ENCODE results near the gene CENPO.
"Not testable (repeated sequence)": the region's sequence is repeated elsewhere in the genome, so short reads cannot be mapped to it uniquely, and the experiment has no call there.

Gene CENPO

DNA sequence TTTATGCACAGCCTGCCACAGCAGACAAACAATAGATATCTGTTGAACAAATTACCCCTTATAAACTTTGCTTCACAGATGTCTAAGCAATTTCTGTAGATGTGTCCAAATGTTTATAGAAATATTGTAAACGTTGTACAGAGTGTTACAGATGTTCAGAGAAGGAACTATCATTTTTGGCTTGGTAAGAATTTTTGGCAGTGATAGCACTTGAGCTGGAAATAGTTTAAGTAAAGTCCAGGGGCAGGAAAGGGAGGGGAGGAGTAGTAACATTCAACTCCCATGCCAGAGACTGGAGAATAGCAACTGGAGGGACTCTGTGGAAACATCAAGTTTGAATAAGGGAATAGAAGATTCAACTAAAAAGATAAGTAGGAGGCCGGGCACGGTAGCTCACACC is 4.4 kb upstream of the CENPO start:
- no peak for DNase-seq (ENCODE audit: low spot score)

DNA sequence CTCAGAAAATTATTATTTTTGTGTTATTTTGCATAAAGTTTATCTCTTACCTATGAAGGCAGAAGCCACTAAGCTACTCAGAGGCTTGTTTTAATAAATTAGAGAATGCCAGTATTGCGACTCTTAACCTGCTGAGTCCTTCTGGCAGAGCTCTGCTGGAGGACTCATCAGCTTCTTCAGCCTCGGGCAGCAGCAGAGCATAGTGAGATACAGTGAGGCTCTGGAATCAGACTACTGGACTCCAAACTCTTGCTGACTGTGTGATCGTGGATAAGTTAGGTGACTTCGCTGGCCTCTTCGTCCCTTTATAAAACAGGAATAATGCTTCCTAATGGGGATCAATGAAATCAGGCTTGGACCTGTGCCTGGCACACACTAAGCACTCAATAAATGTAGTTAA is 1.8 kb upstream of the CENPO start:
- DNase-seq (ENCODE audit: low spot score) = no peak

DNA sequence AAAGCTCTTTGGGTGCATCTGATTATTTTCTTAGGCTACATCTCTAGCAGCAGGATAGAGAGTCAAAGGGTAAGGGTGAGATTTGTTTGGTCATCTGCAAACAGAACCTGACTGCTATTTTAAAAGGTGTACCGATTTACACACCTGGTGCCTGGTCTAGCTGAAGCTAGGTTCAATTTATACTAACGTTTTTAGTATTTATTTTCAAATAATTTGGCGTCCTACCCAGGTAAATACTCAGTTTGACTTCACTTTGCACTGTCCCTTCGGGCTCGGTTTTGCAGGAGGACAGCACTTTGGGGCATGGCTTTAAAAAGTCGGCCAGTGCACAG is 717 bp upstream of the CENPO start:
- no peak for DNase-seq (ENCODE audit: low spot score)

DNA sequence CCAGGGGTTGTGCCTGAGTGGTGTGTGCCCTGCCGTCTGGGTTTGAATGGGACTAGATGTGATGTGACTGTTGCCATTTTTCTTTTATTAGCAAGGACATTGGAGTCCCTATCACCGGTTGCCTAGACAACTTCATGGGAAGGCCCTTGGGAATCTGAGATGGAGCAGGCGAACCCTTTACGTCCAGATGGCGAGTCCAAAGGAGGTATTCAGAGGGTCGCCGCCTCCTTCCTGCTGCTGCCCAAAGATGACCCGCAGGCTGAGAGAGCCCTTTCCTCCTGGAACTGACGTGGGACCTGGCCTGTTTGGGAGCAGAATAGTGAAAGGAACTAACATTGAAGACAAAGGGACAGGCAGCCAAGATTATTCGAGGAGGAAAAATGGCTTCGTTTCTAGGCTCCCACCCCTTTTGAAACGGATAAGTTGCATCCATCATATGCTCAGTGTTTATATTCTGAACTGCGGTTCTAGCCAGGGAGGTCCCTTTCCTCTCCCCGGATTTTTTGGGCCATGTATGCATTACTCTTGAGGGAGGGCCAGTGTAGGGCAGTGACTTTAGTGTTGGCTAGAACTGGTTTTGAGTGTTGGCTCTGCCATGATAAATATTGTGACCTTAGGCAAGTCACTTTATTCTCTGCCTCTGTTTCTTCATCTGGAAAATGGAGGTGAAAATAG is 673 bp downstream of the CENPO start:
- peak; percentile 48 for DNase-seq (ENCODE audit: low spot score)

DNA sequence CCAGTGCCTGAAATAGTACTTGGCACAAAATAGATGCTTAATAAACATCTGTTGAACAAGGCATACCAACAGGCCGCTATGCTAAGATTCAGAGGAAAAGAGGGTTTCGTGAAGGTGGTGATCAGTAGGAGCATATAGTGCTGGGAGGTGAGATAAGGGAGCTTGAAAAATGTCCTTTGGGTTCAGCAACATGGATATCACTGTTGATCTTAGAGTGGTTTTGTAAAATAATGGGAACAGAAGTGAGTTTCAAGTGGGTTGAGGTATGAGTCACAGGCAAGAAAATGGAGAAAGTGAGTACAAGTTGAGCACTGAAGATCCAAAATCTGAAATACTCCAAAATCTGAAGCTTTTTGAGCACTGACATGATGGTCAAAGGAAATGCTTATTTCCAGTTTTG is 4.4 kb downstream of the CENPO start:
- DNase-seq (ENCODE audit: low spot score) = no peak

DNA sequence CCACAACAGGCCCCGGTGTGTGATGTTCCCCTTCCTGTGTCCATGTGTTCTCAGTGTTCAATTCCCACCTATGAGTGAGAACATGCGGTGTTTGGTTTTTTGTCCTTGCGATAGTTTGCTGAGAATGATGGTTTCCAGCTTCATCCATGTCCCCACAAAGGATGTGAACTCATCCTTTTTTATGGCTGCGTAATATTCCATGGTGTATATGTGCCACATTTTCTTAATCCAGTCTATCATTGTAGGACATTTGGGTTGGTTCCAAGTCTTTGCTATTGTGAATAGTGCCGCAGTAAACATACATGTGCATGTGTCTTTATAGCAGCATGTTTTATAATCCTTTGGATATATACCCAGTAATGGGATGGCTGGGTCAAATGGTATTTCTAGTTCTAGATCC is 7.3 kb downstream of the CENPO start:
- DNase-seq (ENCODE audit: low spot score) = not testable (repeated sequence)

DNA sequence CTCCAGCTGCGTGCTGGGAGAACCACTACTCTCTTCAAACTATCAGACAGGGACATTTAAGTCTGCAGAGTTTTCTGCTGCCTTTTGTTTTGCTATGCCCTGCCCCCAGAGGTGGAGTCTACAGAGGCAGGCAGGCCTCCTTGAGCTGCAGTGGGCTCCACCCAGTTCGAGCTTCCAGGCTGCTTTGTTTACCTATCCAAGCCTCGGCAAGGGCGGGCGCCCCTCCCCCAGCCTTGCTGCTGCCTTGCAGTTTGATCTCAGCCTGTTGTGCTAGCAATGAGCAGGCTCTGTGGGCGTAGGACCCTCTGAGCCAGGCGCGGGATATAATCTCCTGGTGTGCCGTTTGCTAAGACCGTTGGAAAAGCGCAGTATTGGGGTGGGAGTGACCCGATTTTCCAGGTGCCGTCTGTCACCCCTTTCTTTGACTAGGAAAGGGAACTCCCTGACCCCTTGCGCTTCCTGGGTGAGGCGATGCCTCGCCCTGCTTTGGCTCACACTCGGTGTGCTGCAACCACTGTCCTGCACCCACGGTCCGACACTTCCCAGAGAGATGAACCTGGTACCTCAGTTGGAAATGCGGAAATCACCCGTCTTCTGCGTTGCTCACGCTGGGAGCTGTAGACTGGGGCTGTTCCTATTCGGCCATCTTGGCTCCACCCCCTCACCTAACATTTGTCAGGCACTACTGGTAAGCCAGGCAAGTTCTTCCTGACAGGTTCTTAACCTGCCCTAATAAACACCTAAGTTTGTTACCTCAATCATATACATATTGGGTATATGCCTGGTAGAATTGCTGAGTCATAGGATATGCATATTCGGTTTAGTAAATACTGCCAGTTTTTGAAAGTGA is 12.8 kb downstream of the CENPO start:
- not testable (repeated sequence) for DNase-seq (ENCODE audit: low spot score)

DNA sequence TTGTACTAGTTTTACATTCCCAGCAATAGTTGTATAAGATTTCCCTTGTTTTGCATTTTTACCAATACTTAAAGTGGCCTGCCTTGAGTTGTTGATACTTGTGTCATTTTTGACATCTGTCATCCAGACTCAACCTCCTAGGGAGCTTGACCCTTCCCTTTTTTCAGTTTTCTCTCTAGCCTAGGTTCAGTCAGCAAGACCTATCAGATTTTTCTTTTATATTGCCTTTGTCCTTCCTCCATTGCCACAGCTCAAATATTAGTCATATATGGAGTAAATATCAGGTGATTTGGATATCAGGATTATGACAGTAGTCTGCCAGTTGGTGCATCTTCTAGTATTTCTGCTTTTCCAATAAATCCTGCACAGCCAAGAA is 13.4 kb downstream of the CENPO start:
- no peak for DNase-seq (ENCODE audit: low spot score)

DNA sequence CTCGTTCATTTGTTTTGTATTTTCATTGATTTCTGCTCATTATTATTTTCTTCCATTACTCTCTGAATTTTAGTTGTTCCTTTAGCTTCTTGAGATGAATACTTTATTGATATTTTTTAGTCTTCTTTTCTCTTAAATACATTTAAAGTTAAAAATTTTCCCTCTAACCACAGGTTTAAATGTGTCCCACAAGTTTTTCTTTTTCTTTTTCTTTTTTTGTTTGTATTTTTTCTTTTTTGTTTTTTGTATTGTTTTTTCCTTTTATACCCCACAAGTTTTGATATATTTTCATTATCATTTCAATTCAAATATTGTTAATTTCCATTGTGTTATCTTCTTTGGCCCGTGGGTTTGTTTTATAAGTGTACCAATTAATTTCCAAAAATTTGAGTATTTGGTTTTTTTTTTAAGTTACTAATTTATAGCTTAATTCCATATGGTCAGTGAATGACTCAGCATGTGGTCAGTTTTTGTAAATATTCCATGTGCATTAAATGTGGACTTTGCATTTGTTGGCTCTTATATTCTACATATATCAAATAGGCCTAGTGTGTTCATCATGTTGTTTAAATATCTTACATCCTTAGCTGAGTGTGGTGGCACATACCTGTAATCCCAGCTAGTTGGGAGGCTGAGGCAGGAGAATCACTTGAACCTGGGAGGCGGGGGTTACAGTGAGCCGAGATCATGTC is 16.2 kb downstream of the CENPO start:
- DNase-seq (ENCODE audit: low spot score) = no peak

DNA sequence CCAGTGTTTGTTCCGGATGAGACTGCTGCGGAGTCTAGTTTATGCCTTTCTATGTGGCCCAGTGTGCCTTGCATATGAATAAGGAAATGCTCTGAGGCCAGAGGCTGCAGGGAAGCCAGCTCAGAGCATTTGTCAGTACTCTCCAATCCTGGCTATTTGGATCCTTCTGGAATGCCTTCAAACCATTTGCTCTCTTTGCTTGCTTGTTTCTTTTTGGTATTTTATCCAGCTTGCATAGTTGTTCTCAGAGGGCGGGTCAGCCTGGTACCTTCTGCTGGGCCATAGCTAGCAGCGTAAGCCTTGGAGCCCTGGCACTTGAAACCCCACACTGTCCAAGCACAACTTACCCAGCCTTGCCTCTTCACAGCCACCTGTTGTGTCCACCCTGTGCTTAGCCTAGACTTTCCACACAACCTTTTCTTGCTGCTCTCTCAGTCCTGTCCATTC is 20.5 kb downstream of the CENPO start:
- DNase-seq (ENCODE audit: low spot score) = no peak

DNA sequence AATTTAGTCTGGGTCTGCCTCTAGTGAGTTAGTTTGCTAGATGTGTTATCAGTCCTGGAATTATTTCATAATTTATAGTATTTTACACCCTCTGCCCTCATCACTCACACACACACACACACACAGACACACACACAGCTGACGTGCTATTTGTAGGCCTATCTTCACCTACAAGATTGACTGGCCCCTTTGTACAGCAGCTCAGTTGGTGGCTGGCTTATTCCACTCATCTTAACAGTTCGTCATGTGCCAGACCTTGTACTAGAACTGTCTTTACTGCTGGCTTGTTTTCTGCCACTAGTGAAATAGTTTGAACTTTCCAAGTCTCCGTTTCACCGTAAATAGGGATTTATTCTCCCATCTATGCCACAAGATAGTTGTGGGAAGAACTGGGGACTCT is 21.3 kb downstream of the CENPO start:
- DNase-seq (ENCODE audit: low spot score) = no peak

DNA sequence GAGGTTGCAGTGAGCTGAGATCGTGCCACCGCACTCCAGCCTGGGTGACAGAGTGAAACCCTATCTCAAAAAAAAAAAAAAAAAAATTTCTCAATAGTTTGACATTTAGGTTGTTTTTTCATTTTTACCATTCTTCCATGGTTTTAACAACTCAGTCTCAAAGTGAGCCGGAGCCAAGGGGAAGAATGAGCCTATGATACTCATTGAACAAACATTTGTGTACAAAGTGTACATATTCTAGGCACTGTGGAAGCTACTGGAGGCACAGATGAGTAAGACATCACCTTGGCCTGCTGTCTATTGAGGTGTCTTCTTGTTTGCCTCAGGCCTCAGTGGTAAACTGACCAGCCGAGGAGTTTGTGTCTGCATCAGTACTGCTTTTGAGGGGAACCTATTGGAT is 21.9 kb downstream of the CENPO start:
- DNase-seq (ENCODE audit: low spot score) = no peak

DNA sequence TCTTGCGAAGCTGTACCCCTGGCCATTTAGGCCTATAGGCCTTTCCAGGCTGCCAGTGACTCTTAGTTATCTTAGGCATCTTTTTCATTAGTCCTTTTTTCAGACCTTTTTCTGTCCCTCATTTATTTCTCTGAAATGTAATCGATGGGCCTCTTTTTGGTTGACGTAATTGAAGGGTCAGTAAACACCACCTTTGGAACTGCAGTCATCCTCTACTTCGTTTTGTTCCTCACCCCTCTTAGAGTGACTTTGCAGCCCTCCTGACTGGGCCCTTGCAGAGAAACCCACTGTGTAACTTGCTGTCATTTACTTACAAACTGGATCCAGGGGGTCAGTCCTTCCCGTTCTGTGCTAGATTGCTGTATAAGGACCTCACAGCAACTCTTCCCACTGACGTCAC is 23.2 kb downstream of the CENPO start:
- no peak for DNase-seq (ENCODE audit: low spot score)

DNA sequence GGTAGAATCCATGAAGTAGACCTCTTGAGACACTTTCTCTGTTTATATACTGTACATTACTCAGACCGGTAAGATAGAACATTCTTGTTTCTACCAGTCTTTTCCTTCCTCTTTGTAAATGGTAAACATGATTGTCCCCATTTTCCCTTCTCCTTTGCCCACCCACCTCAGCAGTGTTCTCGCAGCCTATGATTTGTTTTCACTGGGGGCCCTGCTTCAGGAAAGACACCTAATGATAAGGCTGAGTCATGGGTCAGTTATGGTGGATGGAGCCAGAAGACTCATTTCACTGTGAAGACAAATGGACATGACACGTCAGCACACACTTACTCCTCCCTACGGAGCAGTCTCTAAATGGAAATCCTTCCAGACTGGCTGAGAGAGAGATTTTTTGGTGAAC is 23.7 kb downstream of the CENPO start:
- DNase-seq (ENCODE audit: low spot score) = no peak

DNA sequence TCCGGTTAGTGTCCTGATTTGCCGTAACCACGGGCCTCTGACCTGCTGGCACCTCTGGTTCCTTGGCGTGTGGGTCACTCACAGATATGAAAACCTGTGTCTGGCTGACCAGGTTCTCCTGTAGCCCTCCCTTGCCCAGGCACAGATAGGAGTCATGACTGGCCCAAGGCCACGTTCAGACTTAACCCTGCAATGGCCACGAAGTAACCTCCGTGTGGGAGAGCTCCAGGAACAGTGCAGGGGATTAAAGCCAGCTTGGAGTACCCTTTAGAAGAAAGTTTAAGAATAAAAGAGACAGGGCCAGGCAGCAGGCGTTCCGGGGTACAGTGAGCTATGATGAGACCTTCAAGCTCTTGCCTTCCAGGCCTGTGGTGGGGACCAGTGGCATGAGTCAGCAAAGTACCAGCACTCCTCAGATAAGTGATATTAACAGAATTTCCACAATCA is 25.5 kb downstream of the CENPO start:
- DNase-seq (ENCODE audit: low spot score) = no peak

DNA sequence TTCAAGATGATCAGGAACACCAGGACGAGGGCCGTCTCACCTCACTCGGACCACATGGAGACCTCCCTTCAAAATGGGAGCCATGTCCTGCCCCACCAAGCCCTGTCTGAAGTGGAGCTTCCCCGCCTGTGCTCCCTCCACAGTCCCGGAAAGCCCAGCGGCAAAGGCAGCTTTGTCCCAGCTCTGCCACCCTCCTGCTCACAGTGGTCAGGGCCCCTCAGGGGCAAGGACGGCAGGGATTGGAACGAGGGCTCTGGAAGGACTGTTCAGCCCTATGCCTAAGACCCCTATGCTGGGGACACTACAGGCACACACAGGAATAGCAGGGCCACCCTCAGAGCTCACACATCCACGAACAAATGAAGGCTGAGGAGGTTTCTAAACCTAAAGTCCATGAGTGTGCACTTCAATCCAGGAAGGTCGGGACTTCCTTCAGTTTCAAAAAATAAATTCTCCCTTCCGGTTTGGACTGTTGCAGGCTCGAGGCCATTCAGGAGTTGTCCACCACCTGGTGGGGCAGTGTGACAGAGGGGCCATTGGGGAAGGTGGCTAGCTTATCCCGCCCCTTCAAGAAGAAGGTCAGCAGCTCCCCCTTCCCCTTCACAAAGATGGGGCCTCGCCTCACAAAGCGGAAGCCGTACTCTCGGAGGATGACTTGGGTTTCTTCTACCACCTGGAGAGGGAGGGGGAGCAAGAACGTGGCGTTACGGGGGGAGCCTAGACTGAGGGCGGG is 26.4 kb downstream of the CENPO start:
- DNase-seq (ENCODE audit: low spot score) = no peak

DNA sequence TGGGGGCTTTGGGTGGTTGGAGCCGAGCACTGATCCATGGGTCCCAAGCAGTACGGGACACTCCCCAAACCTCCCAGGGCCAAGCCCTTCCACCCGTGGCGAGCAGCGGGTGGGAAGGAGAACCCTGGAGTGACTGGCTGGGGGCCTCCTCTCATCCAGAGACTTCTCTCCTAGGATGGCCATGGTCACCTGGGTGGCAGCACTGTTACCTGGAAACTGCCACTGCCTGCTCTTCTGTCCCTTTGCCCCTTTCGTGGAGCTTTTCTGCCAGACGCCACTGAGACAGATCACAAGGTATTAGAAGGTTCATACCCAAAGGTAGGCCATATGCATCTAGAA is 26.9 kb downstream of the CENPO start:
- no peak for DNase-seq (ENCODE audit: low spot score)

DNA sequence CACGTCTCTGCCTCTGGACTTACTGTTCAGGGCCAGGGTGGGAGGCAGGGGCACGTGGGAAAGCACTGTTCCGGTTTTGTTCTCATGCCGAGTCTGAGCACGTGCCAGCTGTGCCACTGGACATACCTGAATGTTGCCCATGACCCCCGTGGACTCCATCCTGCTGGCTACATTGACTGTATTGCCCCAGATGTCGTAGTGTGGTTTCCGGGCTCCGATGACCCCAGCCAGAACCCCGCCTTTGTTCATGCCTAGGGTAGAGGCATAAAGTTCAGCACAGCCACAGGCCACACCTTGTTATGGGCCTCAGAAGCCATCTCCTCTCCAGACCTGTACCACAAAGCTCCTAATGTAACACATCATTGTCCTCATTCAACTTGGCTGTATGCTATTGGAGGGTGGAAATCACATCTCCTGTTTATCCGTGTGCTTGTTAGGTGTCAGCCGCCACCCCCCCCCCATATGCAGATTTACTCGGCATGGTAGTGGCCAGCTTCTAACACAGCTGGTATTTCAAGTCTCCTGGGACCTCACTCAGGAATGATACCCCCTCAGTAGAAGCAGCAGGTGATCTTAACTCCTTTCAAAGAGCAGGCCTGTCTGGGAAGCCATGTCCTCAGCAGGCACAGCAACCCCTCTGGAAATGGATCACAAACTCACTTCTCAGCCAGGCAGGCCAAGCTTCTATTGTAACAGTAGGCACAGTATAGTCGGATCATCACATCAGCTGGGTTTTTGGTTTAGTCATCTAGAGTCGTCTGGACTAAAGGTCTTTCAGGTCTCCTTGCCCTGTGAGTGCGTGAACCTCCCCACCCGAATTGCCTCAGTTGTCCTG is 27.6 kb downstream of the CENPO start:
- no peak for DNase-seq (ENCODE audit: low spot score)

DNA sequence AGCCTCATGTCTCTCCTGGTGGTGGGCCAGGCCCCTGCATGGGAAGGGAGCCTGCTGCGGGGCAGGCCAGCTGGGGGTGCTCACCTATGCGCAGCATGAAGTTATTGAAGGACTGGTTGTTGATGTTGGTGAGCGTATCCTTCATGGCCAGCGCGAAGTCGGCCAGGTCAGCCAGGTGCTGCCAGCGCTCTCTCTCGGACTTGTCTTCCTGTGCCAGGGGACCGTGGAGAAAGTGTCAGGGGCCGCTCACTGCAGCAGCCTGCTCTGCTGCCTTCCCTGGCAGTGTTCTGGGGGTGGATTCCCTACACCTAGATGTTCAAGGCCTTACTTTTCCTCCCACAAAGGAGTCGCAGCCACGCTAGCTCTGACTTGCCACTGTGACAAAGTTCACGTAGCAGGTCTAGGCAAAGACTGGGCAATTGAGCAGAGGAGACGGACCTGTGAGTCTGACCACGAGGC is 28.2 kb downstream of the CENPO start:
- DNase-seq (ENCODE audit: low spot score) = no peak

DNA sequence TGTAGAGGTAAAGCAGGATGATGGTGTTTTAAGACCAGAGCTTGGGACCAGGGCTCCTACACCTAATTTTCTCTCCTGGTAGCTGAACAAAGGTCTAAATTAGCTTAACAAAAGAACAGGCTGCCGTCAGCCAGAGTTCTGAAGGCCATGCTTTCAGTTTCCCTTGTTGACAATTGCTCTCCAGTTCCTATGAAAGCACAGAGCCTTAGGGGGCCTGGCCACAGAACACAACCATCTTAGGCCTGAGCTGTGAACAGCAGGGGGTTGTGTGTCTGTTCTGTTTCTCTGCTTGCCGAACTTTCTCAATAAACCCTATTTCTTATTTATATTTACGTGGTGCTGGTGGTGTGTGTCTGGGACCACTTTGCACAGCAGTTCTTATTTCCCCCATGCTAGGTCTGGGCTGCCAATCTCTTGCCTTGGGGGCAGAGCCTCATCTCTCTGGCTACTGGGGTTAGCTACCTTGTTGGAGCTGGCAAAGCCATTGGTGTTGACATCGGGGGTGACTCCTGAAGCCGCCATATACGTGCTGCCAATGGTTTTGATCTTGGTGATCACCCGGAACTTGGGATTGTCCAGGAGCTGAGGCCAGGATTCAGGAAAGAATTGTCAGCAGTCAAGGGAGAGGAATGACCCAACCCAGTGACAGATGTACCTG is 29.0 kb downstream of the CENPO start:
- DNase-seq (ENCODE audit: low spot score) = no peak

DNA sequence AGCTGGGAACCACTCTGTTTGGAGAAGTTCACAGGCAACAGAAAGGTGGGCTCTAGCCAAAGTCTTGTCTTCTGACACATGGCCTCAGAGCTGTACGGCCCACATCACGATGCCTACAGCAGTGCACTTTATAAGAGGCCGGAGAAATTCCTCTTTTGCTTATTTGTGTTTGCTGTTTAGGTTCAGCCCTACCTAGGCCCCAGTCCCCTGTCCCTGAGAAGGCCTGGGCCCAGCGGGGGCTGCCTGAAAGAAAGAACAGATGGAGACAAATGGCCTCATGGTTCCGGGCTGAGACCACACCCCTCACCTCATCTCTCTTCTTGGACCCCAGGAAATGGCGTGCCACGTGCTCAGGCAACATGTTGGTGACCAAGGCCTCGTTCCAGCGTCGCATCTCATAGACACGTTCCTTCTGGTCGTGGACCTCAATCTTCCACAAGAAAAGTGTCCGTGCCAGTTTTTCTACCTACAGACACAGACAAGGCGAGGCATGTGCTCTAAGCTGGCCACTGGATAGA is 30.9 kb downstream of the CENPO start:
- DNase-seq (ENCODE audit: low spot score) = no peak

All from NAMALWA (cell line).